ENCODE measurements around the gene SLC6A17.

SLC6A17 gene

DNA sequence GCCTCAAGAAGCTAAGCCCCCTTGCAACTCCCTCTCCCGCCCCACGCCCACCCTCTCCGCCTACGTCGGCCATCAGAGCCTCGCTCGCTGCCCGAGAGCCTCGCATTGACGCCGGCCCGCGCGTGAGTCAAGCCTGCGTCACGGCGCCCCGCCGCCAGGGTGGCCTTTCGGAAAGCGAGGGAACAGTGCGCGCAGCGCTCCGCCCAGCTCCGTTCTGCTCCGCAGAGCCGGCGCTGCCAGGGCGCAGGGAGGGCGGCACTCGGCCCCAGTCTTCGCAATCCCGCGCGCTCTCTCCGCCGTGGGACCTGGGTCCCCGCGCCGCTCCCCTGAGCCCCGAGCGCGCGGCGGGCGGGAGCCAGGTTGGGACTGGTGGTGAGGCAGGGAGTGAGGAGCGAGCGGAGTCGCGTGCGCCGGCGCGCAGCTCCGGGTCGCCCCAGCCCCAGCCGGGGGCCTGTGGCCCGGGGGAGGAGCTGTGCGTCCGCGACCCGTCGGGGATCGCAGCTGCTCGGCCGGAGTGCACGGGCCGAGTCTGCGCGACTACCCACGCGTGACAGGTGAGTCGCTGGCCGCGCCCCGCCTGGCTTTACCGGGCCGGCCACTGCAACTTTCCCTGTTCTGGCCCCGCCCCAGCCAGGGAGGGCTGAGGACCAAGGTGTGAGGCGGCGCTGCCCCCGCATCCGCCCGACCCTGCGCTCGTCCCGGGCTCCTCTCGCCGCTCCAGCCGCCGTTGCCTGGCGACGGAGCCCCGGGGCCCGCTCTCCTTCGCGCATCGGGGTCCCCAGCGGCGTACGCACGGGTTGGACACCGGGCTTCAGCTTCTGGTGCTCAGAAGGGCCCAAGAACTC lies at the start of gene SLC6A17:
Gene SLC6A17 (plus strand): TSS at position 165 of the 845 bp plus-strand sequence. CDS start 16,436 bp downstream, outside the sequence.
- DNase-seq (ENCODE audit: extremely low spot score), result no peak
- ChIA-PET POLR2A (no interaction called here), CTCF (interaction anchor here (1.4 kb wide), 1 partner anchor 469 kb away, joined by 3 read pairs; no protein-coding TSS in a partner anchor)
- TF ChIP-seq CTCF (IDR thresholded peaks at IDR 0.05; ENCODE audit: control extremely low read depth, extremely low read depth, low read depth, missing control alignments), result no peak

GRCh38 chr1:110102081-110102480 lies 48.2 kb upstream of the SLC6A17 start:
- CTCF ChIA-PET, result interaction anchor here (1.0 to 15.2 kb wide), 7 partner anchors 9 to 73 kb away, joined by 3 to 286 read pairs (median 43); partner anchors contain the start of gene UBL4B
- POLR2A ChIA-PET, result interaction anchor here (0.5 kb wide), 1 partner anchor 253 kb away, joined by 9 read pairs; no protein-coding TSS in a partner anchor
- TF ChIP-seq CTCF (IDR thresholded peaks at IDR 0.05; ENCODE audit: control extremely low read depth, extremely low read depth, low read depth, missing control alignments), result no peak

DNA sequence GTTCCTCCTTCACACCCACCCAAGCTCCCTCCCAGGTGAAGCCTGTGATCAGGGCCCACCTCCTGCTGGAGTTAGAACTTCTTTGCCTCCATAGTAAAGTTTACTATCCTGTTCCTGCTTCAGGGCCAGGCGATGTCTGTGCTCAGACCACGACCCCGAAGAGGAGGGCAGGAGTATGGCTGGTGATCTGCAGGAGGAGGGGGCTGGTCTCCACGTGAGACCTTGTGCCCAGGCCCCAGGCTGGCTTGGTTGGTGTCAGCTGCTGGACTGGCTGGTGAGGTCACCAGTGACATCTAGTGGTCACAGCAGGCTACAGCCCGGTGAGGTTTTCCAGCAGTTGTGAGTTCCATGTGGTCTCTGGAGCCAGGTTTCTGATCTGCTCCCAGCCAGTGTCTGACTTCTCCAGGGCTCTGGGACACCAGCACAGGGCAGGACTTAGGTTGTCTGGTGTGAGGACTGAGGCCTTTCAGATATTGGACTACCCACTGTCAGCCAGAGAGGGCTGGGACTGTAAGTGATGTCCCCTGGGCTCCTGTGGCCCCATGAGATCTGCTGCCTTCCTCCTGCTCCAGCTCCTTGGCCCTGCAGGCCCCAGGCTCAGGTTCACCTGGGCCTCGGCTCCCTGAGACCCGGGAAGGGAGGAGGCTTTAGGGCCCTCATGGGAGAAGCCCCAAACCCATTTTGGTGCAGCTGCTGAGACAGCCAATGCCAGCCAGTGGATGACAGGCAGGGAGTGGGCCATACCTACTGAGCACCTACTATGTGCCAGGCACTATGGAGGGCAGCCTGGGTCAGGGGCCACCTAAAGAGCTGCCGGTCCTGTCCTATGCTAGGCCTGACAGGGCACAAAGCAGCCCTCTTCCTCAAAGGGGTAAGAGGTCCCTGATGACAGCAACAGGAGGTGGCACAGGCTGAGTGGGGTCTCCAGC lies 44.0 kb upstream of the SLC6A17 start:
- CTCF ChIA-PET, result interaction anchor here (0.8 to 15.2 kb wide), 38 partner anchors 11 to 621 kb away, joined by 3 to 286 read pairs (median 4); partner anchors contain the start of genes AHCYL1, ALX3 and STRIP1
- POLR2A ChIA-PET, result no interaction called here
- peak; percentile 85 for DNase-seq (ENCODE audit: extremely low spot score)
- TF ChIP-seq CTCF (IDR thresholded peaks at IDR 0.05; ENCODE audit: control extremely low read depth, extremely low read depth, low read depth, missing control alignments), result peak; percentile 96

More at GRCh38 chr1:110102081-110102480, 48.2 kb upstream of the SLC6A17 start:
- DNase-seq (ENCODE audit: extremely low spot score), result peak; percentile 55

DNA sequence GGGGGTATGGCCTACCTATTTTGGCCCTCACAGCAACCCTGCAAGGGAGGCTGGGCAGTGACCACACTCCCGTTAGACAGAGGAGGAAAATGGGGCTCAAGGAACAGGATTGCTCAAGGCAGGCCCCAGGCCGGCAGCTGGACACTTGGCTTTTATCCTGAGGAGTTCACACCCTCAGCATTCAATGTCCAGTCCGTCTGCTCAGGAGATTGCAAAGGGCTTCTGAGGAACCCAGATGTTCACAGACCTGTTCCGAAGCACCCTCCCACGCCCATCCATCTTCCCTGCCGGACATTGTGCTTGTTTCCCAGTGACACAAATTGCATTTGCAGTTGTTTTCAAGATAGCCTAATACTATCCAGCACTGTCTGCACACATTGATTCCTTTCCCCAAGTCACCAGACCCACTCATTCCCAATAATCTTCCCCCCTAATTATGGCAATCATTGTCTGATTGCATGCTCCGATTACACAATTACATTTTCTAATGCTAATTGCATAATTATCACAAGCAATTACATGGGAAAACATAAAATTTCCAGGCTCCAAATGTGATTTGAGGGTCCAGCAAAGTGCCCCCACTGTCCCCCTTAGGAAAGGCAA lies 42.3 kb upstream of the SLC6A17 start:
- no peak for DNase-seq (ENCODE audit: extremely low spot score)
- POLR2A ChIA-PET, result no interaction called here
- CTCF ChIA-PET, result interaction anchor here (1.1 to 15.2 kb wide), 6 partner anchors 9 to 124 kb away, joined by 3 to 286 read pairs (median 47); partner anchors contain the start of gene AHCYL1
- TF ChIP-seq CTCF (IDR thresholded peaks at IDR 0.05; ENCODE audit: control extremely low read depth, extremely low read depth, low read depth, missing control alignments), result no peak

- ChIA-PET CTCF (interaction anchor here (15.2 kb wide), 1 partner anchor 18 kb away, joined by 286 read pairs; no protein-coding TSS in a partner anchor), POLR2A (no interaction called here)
- no peak for DNase-seq (ENCODE audit: extremely low spot score)
- no peak for TF ChIP-seq CTCF (IDR thresholded peaks at IDR 0.05; ENCODE audit: control extremely low read depth, extremely low read depth, low read depth, missing control alignments)
Measured at GRCh38 chr1:110111081-110111480, 39.2 kb upstream of the SLC6A17 start.

All from GM10248 (cell line).